HL-60 (cell line): ENCODE data around the gene BLTP3B.
"Not testable (repeated sequence)": the region's sequence is repeated elsewhere in the genome, so short reads cannot be mapped to it uniquely, and the experiment has no call there.

ENCODE experiments used
- DNase-seq, 2 experiments: peaks; one replicate each; pipeline ENCODE4 v3.0.0-alpha.2; 2010 to 2020; ENCODE audit warnings: low read depth in 1 of 2, low spot score in 1 of 2
- H3K27ac ChIP-seq: fragments of 250-450 bp; sonication (Bioruptor Pico); replicated peaks from 2 replicates; pipeline ENCODE4 v1.5.1; 2020; ENCODE audit warnings: mild to moderate bottlenecking, moderate library complexity
- H3K27me3 ChIP-seq: fragments of 250-450 bp; sonication (Bioruptor Pico); 2 replicates; pipeline ENCODE4 v1.5.1; 2021; ENCODE audit warnings: mild to moderate bottlenecking, moderate library complexity; ENCODE audit not compliant: insufficient read depth, poor library complexity, severe bottlenecking
- H3K4me3 ChIP-seq: replicated peaks from 2 replicates; pipeline ENCODE4 v1.5.1; 2011; ENCODE audit warnings: mild to moderate bottlenecking, control low read depth, low read length; ENCODE audit not compliant: insufficient read depth
- GABPA ChIP-seq: IDR thresholded peaks from 2 replicates; pipeline ENCODE4 v1.6.1; 2012; ENCODE audit warnings: low read depth
- POLR2AphosphoS5 ChIP-seq: IDR thresholded peaks from 2 replicates; pipeline ENCODE4 v1.6.1; 2012; ENCODE audit warnings: low read depth
- SPI1 ChIP-seq: IDR thresholded peaks from 2 replicates; pipeline ENCODE4 v1.6.1; 2012; ENCODE audit warnings: low read depth, mild to moderate bottlenecking, borderline replicate concordance
- long read RNA-seq: library from polyadenylated mRNA; unstranded; transcript quantifications from one replicate; pipeline ENCODE4 v2.0.0, GENCODE V29; 2020
- TF ChIP-seq, protein P1 (sequence below): IDR thresholded peaks from 2 replicates; pipeline ENCODE4 v1.6.1; 2012; ENCODE audit warnings: low read depth; ENCODE audit not compliant: insufficient replicate concordance
- TF ChIP-seq, protein P2 (sequence below): IDR thresholded peaks from one replicate; pipeline ENCODE4 v1.5.1; 2011; ENCODE audit warnings: low read length, control low read depth, inconsistent platforms; ENCODE audit not compliant: insufficient read depth

BLTP3B gene, protein sequence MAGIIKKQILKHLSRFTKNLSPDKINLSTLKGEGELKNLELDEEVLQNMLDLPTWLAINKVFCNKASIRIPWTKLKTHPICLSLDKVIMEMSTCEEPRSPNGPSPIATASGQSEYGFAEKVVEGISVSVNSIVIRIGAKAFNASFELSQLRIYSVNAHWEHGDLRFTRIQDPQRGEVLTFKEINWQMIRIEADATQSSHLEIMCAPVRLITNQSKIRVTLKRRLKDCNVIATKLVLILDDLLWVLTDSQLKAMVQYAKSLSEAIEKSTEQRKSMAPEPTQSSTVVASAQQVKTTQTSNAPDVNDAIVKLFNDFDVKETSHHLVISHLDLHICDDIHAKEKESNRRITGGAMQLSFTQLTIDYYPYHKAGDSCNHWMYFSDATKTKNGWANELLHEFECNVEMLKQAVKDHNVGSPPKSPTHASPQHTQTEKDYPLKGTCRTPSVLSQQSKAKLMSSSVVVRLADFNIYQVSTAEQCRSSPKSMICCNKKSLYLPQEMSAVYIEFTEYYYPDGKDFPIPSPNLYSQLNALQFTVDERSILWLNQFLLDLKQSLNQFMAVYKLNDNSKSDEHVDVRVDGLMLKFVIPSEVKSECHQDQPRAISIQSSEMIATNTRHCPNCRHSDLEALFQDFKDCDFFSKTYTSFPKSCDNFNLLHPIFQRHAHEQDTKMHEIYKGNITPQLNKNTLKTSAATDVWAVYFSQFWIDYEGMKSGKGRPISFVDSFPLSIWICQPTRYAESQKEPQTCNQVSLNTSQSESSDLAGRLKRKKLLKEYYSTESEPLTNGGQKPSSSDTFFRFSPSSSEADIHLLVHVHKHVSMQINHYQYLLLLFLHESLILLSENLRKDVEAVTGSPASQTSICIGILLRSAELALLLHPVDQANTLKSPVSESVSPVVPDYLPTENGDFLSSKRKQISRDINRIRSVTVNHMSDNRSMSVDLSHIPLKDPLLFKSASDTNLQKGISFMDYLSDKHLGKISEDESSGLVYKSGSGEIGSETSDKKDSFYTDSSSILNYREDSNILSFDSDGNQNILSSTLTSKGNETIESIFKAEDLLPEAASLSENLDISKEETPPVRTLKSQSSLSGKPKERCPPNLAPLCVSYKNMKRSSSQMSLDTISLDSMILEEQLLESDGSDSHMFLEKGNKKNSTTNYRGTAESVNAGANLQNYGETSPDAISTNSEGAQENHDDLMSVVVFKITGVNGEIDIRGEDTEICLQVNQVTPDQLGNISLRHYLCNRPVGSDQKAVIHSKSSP (N-terminal part only)
- long read RNA-seq, full-length matches to known transcripts: 7 of 64 reads
- long read RNA-seq, partial matches to known transcripts: 50 of 64 reads
- long read RNA-seq, other reads (novel, unspliced or antisense): 7 of 64 reads

DNA sequence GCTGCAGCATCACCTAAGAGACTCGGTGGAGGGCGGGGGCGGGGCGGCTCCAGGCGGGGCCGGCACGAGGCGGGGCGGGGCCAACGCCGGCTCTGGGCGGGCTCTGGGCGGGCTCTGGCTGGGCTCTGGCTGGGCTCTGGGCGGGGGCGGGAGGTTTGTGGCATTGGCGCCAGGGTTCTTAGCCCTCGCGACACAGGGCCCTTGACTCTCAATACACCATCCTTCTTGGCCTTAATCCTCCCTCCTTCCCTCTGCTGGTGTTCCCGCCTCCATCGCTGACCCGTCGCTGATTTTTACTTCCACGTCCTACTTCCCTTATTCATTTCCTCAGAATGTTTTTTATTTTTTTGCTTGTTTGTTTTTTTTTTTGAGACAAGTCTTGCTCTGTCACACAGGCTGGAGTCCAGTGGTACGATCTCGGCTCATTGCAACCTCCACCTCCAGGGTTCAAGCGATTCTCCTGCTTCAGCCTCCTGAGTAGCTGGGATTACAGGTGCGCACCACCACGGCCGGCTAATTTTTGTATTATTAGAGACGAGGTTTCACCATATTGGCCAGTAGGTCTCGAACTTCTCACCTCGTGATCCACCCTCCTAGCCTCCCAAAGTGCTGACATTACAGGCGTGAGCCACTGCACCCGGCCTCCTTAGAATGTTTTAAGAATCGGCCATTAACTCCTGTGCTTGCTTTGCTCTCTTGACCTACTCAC lies at the start of gene BLTP3B:
Gene BLTP3B (minus strand): TSS at position 24 of the 709 bp plus-strand sequence. CDS start 239 bp downstream, outside the sequence.
- no peaks in the 10 kb centered on the region for H3K27me3 ChIP-seq
- peak; percentile 68 to 86 for DNase-seq
- H3K4me3 ChIP-seq: peak within 1 kb of the TSS; percentile 85
- H3K27ac ChIP-seq: peak within 1 kb of the TSS; percentile 83
- TF ChIP-seq POLR2AphosphoS5 (no peak), GABPA (no peak), SPI1 (peak; percentile 35; the same call in 1 of the 2 replicates)
- TF ChIP-seq, protein P1, sequence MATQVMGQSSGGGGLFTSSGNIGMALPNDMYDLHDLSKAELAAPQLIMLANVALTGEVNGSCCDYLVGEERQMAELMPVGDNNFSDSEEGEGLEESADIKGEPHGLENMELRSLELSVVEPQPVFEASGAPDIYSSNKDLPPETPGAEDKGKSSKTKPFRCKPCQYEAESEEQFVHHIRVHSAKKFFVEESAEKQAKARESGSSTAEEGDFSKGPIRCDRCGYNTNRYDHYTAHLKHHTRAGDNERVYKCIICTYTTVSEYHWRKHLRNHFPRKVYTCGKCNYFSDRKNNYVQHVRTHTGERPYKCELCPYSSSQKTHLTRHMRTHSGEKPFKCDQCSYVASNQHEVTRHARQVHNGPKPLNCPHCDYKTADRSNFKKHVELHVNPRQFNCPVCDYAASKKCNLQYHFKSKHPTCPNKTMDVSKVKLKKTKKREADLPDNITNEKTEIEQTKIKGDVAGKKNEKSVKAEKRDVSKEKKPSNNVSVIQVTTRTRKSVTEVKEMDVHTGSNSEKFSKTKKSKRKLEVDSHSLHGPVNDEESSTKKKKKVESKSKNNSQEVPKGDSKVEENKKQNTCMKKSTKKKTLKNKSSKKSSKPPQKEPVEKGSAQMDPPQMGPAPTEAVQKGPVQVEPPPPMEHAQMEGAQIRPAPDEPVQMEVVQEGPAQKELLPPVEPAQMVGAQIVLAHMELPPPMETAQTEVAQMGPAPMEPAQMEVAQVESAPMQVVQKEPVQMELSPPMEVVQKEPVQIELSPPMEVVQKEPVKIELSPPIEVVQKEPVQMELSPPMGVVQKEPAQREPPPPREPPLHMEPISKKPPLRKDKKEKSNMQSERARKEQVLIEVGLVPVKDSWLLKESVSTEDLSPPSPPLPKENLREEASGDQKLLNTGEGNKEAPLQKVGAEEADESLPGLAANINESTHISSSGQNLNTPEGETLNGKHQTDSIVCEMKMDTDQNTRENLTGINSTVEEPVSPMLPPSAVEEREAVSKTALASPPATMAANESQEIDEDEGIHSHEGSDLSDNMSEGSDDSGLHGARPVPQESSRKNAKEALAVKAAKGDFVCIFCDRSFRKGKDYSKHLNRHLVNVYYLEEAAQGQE: no peak
- TF ChIP-seq, protein P2, sequence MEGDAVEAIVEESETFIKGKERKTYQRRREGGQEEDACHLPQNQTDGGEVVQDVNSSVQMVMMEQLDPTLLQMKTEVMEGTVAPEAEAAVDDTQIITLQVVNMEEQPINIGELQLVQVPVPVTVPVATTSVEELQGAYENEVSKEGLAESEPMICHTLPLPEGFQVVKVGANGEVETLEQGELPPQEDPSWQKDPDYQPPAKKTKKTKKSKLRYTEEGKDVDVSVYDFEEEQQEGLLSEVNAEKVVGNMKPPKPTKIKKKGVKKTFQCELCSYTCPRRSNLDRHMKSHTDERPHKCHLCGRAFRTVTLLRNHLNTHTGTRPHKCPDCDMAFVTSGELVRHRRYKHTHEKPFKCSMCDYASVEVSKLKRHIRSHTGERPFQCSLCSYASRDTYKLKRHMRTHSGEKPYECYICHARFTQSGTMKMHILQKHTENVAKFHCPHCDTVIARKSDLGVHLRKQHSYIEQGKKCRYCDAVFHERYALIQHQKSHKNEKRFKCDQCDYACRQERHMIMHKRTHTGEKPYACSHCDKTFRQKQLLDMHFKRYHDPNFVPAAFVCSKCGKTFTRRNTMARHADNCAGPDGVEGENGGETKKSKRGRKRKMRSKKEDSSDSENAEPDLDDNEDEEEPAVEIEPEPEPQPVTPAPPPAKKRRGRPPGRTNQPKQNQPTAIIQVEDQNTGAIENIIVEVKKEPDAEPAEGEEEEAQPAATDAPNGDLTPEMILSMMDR: no peak

DNA sequence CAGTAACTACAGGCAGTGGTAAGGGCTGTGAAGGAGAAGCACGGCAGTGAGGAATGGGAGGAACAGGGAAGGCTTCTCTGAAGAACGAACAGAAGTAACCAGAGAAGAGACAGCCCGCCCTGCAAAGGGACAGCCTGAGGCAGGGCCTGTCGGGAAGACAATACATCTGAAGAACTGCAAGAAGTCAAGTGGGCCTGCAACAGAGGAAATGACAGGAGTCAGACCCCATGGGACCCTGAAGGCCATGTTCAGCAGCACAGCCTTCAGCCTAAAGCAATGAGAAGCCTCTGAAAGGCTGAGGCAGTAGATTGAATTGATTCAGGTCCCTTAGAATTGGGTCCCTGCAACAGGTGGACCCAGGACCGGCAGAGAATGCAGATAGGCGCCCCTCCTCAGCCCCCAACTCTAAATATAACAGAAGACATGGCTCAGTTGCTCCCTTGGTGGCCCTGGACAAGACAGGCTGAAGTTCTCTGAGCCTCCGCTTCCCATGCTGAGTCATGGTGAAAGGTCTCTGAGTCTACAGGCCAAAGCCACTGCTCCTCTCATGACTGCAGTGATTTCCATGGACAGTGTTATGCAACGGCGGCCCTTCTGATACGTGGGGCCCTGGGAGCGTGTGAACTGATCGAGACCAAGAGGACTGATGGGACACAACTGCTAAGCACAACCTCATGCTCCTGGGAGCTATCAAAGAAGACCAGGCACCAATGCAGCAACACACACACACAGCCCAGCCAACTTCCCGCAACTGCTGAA lies 47.1 kb upstream of the BLTP3B start:
- DNase-seq: no peak
- H3K27me3 ChIP-seq: no peaks in the 10 kb centered on the region
- no peak overlapping the region for H3K4me3 ChIP-seq
- H3K27ac ChIP-seq: no peak overlapping the region
- TF ChIP-seq POLR2AphosphoS5: no peak
- no peak for TF ChIP-seq GABPA
- TF ChIP-seq, protein P1: no peak
- TF ChIP-seq SPI1: no peak
- TF ChIP-seq, protein P2: no peak

DNA sequence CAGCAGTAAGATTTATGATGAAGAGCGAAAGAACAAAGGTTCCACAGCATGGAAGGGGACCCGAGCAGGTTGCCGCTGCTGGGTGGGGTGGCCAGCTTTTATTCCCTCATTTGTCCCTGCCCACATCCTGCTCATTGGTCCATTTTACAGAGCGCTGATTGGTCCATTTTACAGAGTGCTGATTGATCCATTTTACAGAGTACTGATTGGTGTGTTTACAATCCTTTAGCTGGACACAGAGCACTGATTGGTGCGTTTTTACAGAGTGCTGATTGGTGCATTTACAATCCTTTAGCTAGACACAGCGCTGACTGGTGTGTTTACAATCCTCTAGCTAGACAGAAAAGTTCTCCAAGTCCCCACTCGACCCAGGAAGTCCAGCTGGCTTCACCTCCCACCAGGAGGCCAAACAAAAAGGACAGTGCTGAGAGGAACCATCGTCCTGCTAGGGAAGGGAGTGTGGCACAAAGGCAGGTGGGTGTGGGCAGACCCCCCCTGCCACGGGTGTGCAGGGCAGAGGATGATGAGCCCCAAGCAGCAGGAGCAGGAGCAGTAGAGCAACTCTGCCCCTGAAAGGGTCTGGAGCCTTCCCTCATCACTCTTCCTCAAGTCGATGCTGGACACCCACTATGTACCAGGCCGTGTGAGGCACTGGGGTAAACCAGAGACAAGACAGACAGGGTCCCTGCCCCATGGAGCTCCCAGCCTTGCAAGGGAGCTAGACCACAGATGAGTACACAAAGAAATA lies 46.4 kb upstream of the BLTP3B start:
- not testable (repeated sequence) for H3K27me3 ChIP-seq, DNase-seq, H3K4me3 ChIP-seq, H3K27ac ChIP-seq
